Measurements from ENCODE around the gene HSF4.
"Not testable (repeated sequence)": the region's sequence is repeated elsewhere in the genome, so short reads cannot be mapped to it uniquely, and the experiment has no call there.

The HSF4 gene, protein sequence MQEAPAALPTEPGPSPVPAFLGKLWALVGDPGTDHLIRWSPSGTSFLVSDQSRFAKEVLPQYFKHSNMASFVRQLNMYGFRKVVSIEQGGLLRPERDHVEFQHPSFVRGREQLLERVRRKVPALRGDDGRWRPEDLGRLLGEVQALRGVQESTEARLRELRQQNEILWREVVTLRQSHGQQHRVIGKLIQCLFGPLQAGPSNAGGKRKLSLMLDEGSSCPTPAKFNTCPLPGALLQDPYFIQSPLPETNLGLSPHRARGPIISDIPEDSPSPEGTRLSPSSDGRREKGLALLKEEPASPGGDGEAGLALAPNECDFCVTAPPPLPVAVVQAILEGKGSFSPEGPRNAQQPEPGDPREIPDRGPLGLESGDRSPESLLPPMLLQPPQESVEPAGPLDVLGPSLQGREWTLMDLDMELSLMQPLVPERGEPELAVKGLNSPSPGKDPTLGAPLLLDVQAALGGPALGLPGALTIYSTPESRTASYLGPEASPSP

DNA sequence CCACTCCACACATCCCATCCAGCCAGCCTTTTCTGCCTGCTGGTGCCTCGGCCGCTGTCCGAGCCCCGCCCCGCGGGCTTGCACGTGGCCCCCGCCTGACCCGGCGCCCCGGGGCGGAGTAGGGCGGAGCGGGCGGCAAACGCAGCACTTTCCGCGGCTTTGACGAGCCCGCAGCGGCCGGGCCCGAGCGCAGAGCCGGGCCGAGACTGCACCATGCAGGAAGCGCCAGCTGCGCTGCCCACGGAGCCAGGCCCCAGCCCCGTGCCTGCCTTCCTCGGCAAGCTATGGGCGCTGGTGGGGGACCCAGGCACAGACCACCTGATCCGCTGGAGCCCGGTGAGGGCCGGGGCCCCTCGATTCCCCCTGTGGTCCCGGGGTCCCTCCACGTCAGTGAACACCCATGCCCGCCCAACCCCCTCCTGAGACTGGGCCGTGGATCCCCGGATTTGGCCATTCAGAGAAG is at the start of gene HSF4:
Gene HSF4, plus strand, starts transcription at position 147 of the 463 bp plus-strand sequence. Its CDS starts 67 bp downstream, at position 214.
- DNase-seq (ENCODE audit: low spot score): no peak

DNA sequence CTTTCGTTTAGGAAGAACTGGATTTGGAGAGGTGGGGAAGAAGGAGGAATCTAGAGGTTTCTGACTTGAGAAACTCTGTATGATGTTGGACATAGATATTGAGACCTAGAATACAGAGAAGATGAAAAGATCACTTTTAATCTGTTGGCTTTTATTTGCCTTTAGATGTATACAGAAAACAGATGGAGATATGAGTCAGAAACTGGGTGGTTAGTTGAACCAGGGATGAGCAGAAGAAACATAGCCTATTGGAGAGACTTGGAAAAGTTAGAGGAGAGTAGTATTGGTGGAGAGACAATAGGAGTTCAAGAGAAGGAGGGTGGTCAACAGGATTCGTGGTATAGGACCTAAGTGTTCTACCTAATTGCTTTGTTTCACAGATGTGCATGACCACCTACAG is 49.8 kb upstream of the HSF4 start:
- no peak for DNase-seq (ENCODE audit: low spot score)

DNA sequence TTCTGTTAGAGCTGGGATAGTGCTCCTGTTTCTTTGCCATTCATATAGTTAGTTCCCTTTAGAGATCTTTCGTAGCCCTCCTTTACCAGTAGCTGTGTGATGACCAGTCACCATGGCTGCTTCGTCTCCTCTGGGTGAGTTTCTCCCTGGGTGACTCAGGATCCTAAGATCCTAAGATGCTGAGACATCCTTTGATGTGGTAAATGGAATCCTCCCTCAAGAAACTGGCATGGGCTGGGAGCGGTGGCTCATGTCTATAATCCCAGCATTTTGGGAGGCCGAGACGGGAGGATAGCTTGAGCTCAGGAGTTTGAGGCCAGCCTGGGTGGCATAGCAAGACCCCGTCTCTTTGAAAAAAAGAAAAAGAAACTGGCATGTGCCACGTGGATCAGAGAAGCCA is 48.9 kb upstream of the HSF4 start:
- no peak for DNase-seq (ENCODE audit: low spot score)

DNA sequence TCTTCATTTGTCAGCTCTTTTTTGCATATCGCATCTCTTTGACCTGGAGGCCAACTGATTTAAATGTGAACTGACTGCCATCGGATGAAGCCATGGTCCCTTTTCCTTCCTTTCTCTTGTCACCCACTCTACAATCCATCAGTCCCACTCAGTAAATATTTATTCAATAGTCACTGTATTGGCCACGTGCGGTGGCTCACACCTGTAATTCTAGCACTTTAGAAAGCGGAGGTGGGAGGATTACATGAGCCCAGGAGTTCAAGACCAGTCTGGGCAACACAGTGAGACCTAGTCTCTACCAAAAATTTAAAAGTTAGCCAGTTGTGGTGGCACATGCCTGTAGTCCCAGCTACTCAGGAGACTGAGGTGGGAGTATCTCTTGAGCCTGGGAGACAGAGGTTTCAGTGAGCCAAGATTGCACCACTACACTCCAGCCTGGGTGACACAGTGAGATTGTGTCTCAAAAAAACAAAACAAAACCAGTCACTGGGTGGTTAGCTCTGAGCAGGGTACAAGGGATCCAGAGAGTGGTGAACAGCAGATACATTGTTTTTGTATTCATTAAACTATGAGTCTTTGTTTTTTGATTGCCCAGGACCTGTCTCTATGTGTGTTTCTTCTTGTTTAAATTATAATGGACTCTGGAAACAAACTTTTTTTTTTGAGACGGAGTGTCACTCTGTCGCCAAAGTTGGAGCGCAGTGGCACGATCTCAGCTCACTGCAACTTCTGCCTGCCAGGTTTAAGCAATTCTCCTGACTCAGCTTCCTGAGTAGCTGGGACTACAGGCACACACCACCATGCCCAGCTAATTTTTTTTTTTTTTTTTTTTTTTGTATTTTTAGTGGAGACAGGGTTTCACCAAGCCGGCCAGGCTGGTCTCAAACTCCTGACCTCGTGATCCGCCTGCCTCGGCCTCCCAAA is 47.9 kb upstream of the HSF4 start:
- peak; percentile 49 for DNase-seq (ENCODE audit: low spot score)

DNA sequence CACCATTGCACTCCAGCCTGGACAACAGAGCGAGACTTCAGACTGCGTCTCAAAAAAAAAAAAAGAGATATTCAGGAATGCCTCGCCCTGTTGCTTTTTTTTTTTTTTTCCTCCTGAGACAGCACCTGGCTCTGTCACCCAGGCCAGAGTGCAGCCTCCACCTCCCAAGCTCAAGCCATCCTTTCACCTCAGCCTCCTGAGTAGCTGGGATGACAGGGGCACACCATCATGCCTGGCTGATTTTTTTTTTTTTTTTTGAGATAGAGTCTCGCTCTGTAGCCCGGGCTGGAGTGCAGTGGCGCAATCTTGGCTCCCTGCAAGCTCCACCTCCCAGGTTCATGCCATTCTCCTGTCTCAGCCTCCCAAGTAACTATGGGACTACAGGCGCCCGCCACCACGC is 46.8 kb upstream of the HSF4 start:
- DNase-seq (ENCODE audit: low spot score): no peak

DNA sequence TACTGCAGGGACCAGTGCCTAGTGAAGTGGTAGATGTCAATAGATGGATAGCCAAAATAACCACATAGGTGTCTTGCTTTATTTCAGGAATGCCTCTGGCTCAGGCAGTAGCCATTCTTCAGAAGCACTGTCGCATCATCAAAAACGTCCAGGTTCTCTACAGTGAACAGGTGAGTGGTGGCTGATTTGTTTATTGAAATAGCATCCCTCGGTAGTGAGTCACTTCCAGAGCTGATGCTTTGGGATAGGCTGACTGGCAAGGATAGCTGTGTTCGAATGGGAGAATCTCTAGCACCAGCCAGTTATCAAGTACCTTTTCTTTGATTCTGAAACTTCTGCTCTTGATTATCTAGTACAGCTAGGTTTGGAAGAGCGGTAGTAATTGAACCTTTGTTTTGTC is 44.5 kb upstream of the HSF4 start:
- DNase-seq (ENCODE audit: low spot score): no peak

DNA sequence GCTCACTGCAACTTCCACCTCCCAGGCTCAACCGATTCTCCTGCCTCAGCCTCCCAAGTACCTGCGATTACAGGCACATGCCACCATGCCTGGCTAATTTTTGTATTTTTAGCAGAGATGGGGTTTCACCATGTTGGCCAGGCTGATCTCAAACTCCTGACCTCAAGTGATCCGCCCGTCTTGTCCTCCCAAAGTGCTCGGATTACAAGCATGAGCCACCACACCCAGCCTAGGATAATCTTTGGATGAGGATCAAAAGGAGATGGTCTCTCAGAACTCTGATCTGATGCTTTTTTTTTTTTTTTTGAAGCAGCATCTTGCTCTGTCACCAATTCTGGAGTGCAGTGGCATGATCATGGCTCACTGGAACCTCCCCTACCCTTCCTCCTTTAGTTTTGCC is 41.7 kb upstream of the HSF4 start:
- not testable (repeated sequence) for DNase-seq (ENCODE audit: low spot score)

DNA sequence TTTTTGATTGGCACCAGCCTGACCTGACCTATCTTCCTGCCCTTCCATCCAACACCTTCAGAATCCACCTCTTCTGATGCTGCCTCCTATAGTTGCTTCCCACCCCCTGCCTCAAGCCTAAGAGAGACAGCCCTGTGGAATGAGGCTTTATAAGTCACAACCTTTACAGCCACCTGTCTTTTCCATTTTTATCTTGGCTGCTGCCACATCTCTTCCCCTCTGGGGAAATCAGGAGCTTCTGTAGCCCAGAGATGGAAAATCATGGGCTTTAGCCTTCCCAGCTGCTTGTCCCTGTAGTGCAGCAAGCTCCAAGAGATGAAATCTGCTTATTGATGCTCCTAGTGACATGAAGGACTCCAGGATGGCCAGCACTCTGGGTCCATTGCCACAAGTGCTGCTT is 36.1 kb upstream of the HSF4 start:
- DNase-seq (ENCODE audit: low spot score): no peak

DNA sequence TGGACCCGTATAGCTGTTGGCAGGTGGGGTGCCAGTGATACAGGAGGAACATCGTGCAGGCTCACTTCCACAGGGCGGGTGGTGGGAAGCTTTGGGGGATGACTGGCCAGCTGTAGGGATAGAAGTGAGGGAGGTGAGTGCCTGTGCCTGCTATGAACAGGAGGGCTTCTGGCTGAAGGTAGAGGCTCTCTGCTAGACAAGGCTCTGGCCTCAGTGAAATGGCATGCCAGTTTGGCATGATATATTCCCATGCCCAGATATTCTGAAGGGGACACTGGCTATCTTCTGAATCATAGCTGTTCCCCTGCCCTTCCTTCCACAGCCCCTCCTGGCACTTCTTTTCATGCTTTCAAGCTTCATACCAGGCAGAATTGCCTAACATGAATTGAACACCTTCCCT is 35.7 kb upstream of the HSF4 start:
- DNase-seq (ENCODE audit: low spot score): no peak

DNA sequence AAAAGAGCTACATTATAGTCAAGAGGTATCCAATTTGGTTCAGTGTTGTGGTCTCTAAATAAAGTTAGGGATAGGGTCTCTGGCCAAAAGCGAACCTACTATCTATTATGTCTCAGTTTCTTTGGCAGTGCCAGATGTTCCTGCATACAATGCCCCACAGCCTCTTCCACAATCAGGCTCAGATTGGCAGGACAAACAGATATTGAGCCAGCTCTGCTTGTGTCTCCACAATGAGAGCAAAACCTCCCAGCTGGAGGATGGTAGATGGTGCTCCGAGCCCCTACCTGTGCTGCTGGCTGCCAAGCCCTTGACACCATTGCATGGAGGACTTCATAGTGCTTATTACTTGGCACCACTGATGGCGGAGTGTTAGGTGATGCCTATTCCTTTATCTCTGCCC is 35.1 kb upstream of the HSF4 start:
- DNase-seq (ENCODE audit: low spot score): peak; percentile 34

DNA sequence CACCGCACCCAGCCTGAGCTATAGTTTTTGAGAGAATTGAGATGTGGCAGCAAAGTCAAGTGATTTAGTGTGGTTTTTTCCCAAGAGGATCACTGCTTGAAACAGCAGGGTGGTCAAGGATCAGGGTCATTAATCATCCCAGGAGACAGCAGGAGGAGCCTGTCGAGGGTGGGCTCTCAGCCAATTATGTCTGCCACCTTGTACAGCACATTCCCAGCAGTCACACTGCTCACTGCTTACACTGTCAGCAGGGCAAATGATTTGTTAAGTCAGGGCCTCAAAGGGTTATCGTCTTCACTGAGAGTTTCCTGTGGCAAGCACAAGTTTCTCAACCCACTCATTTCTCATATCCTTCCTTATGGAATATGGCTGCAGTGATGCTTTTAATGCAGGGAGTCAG is 26.9 kb upstream of the HSF4 start:
- no peak for DNase-seq (ENCODE audit: low spot score)

DNA sequence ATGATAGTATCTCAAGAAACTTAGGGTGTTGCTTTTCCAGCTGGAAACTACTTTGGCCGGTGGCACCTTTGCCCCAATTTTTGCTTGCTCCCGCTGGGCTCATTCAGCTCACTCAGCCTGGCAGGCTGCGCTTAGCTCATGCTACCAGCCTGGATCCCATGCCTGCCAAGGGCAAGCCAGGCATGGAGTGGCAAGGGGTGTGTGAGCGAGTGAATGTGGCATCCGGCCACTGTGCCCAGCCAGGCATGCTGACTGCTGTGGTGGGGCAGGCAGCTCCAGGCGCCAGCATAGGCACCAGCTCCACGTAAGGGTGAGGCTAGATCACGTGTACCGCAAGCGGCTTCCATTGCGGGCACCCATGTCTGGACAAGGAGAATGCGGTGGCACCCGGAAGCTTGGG is 23.2 kb upstream of the HSF4 start:
- DNase-seq (ENCODE audit: low spot score): no peak

DNA sequence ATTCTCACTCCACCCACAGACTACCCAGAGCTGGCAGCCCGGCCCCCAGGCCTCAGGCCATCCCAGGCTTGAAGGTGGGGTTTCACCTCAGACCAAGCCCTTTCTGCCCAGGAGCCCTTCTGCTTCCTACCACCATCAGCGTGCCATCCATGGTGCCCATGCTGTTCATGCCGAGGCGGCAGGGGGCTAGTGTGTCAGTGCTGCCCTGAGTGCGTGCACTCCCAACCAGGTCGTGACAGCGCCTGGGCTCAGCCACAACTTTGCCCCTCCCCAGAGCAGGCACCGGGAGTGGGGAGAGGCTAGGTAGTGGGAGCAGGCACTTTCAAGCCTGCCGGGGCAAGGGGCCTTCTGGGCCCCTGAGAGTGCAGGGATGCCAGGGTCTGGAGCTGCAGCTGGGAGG is 22.2 kb upstream of the HSF4 start:
- no peak for DNase-seq (ENCODE audit: low spot score)

DNA sequence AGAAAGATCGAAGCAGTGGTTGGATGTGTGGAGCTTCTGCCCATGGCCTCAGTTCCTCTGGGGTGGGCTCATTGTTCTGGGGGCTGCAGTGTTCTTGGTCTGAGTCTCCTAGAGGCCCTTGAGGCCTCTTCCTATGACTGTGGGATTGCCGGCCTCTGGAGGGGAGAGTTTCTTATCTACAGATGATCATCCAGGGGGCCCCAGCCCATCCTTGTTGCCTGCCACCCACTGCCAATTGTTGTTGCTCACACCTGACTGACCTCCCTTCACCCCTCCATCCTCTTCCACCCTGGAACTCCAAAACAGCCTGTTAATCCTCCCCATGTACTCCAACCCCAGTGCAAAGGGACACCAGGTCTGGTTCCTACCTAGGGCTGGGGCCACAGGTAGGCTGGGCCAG is 19.6 kb upstream of the HSF4 start:
- DNase-seq (ENCODE audit: low spot score): no peak

DNA sequence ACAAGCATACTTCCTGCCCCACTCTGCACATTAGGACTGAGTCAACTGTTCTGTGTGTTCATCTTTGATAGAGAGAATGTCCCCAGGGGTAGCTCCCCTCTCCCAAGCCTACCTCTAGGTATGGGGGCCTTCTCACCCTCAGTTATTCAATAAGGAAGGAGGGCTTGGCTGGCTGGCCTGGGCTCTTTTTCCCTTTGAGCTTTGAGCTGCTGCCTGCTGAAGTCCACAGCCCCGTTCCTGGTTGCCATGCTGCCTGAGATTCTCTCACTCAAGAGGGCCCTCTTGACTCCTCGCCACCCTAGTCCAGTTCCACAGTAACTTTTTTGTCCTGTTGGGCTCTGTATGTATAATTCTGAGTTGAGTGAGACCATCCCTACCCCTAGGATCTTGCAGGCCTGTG is 18.8 kb upstream of the HSF4 start:
- no peak for DNase-seq (ENCODE audit: low spot score)

DNA sequence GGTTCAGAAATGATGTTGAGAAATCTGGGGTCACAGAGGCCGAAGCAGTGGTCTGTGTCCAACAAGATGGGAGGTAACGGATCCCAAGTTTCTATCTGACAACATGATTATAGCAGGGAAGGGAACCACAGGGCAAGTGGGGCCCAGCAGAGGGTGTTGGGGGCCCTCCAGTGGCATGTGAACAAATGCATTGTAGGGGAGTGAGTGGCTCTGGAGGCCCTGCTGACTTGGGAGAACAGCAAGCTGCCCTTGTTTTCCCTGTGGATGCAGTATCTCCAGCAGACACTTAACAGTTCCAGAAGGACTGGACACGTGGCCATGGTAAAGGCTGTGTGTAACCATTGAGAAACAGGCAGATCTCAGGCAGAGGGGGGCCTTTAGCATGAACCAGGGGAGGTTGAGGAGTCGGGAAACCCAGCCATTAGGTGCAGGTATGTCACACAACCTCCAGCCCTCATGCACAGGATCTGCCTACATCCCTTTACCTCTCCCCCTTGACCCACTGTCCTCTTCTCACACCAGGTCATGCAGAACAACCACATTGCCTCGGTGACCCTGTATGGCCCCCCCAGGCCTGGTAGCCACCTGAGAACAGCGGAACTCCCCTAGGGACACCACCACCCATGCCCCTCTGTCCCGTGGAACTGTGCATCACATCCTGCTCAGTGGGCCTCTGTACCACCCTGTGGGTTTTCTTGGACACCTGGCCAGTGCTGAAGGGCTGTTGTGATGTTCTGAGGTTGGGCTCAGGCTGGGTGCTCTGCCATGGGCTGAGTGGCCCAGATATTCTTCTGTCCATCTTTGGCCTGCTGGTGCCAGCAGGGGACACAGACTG is 17.8 kb upstream of the HSF4 start:
- no peak for DNase-seq (ENCODE audit: low spot score)

DNA sequence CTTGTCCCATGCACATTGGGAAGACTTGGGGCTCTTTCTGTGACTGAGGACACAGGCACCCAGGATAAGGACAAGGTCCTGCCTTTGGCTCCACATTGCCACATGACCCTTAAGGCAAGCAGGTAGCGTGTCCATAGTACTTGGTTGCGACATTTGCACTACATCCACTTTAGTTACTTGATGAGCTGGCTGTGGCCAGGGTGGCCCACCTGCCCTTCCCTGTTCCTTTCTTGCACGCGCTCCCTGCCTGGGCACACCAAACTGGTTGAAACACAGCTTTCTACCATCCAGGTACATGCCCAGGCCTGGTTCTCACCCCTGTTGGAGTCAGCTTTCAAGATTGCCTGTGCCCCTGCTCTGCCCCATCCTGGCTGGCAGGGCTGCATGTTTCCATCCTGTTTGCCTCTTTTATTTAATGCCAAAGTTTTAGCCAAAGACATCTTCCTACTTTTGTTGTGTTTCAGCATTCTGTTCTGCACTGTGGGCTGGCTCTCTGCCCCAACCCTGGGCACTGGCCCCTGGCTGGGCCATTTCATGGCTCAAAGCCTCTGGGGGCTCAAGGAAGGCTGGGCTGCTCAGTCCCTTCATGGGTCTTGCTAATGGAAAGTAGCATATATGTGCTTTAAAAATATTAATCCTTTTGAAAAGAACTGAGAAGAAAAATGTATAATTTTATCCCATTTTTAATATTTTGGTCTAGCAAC is 17.0 kb upstream of the HSF4 start:
- DNase-seq (ENCODE audit: low spot score): no peak

DNA sequence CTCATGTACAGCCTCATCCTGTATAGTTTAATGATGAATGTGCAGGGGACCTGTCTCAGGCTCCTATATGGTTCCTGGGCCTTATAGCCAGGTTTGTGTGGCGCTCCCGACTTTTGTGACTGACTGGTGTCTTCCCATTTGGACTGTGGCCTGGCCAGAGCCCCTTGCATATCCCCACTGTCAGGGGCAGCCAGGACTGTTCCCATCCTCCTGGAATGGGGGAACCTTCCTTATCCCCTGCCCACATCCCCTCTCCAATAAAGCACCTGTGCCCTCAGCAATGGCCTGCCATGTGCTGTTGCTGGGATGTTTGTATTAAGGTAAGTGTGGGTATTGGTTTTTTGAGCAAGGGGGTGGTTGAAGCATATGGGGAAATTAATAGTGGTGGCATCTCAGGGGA is 16.3 kb upstream of the HSF4 start:
- DNase-seq (ENCODE audit: low spot score): no peak

DNA sequence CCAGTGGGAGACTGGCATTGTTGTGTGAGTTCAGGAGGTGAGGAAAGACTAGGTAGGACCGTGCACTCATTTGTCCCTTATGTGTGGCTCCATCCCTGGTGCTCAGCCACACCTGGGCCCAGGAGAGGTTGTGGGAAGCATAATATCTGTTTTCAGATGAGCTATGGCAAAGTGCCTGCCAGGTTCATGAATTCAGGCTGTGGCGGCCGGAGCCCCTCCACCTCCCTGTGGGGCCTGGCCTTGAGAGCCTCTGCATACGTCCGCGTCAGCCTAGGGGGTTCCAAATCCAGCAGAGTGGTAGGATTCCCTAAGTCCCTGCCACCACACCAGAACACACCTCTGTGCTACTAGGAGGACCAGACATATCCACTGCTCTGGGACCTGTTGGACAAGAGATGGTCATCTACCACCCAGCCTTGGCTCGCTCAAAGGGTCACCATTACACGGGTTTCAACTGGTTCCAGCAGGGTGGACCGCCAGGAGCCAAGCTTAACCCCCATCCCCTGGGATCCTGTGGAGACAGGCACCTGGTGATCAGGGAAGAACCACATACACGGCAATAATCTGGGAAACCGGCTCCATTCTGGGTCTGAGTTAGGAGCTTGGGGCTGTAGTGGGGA is 15.8 kb upstream of the HSF4 start:
- DNase-seq (ENCODE audit: low spot score): no peak

DNA sequence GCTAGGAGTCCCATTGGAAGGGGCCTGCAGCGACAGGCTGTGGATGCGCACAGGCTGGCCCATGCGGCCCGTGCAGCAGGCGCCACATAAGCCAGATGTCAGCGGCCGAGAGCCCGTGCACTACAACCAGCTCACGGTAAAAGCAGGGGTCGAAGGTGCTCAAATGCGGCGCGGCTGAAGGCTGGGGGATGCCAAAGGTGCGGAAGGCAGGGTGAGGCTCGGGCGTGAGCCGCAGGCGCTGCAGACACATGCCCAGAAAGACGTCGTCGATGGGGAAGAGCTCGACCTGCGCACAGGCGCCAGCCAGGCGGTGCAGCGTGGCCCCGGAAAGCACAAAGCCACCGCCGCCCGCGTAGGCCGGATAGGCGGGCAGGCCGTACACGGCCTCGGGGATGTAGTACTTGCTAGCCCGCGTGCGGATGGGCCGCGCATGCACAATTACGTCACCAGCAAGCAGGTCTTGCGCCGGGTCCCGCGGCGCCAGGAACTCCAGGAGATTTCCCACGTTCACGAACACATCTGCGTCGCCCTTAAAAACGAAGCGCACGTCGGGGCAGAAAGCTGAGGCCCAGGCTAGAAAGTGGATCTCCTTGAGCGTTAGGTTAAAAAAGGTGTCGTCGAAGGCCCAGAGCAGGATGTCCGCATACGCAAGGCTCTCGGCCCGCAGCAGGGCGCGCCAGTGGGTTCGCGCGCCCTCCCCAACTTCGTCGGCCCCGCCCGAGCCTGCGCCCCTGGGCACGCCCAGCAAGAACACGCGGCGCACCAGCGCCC is 15.1 kb upstream of the HSF4 start:
- no peak for DNase-seq (ENCODE audit: low spot score)

Measured in putamen (tissue), 1 donor.